ENCODE results near the gene CDR2.
A peak's percentile ranks its signal among the peaks of the same experiment; 100 is the strongest.

CDR2 gene

DNA sequence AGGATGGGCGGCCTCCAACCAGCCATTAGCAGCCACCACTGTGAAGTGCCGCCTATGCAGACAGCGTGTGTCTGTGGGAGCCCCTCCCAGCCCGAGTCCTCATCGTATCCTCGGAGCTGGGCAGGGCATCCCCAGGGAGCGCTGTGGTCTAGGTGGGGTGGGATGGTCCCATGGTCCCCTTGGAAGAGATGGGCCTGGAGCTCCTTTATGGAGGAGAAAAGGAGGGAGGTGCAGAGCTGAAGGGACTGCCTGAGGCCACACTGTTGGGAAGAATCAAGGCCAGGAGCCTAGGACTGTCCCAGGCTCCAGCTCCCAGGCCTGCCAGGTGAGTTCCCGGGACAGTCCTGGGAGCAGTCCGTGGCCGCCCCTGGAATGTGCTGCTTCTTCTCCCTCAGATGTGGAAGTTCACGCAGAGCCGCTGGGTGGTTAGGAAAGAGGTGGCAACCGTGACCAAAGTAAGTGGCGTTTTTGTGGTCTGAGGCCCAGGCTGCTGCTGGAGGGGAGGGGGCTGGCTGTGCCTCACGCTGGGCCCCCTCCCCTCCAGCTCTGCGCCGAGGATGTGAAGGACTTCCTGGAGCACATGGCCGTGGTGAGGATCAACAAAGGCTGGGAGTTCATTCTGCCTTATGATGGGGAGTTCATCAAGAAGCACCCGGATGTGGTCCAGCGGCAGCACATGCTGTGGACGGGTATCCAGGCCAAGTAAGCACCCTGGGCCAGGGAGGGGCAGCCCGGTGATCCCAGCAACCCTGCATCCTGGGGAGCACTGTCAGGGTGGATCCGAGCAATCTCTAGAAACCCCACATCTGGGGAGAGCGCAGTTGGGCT is 50.2 kb downstream of the CDR2 start:
- ChIA-PET CTCF (no interaction called here), POLR2A (no interaction called here)
- TF ChIP-seq ZBTB21 (tag by site-specific recombination; IDR thresholded peaks at IDR 0.05), result no peak
- no peak for TF ChIP-seq ZNF10 (tag by site-specific recombination; IDR thresholded peaks at IDR 0.05)
- TF ChIP-seq ZNF433 (tag by site-specific recombination; IDR thresholded peaks at IDR 0.05; ENCODE audit: low read depth), result no peak
- TF ChIP-seq, protein P1, sequence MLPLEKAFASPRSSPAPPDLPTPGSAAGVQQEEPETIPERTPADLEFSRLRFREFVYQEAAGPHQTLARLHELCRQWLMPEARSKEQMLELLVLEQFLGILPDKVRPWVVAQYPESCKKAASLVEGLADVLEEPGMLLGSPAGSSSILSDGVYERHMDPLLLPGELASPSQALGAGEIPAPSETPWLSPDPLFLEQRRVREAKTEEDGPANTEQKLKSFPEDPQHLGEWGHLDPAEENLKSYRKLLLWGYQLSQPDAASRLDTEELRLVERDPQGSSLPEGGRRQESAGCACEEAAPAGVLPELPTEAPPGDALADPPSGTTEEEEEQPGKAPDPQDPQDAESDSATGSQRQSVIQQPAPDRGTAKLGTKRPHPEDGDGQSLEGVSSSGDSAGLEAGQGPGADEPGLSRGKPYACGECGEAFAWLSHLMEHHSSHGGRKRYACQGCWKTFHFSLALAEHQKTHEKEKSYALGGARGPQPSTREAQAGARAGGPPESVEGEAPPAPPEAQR (tag by site-specific recombination; IDR thresholded peaks at IDR 0.05), result no peak
- TF ChIP-seq, protein P2, sequence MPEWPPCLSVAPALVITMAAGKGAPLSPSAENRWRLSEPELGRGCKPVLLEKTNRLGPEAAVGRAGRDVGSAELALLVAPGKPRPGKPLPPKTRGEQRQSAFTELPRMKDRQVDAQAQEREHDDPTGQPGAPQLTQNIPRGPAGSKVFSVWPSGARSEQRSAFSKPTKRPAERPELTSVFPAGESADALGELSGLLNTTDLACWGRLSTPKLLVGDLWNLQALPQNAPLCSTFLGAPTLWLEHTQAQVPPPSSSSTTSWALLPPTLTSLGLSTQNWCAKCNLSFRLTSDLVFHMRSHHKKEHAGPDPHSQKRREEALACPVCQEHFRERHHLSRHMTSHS (tag by site-specific recombination; IDR thresholded peaks at IDR 0.05), result no peak
- TF ChIP-seq ZNF324 (tag by site-specific recombination; IDR thresholded peaks at IDR 0.05), result no peak
- TF ChIP-seq ZNF341 (tag by site-specific recombination; IDR thresholded peaks at IDR 0.05; ENCODE audit: low read depth), result peak; percentile 21; the same call in 1 of the 2 replicates
- no peak overlapping the region for H3K27ac ChIP-seq (ENCODE audit: extremely low read depth, low read depth, low read length)
- no peak overlapping the region for H3K4me3 ChIP-seq (ENCODE audit: low read depth, low read length)
- peaks cover 6 to 89% of the 10 kb centered on the region in 2 experiments; a peak in 2 of 3 replicates for H3K36me3 ChIP-seq (ENCODE audit: control insufficient read depth in 2 of 2, insufficient read depth in 1 of 2, low read length in 2 of 2)
- no peaks in the 10 kb centered on the region for H3K9me3 ChIP-seq (ENCODE audit: control insufficient read depth, insufficient read depth, low read depth, low read length)
- no peaks in the 10 kb centered on the region for H3K4me1 ChIP-seq (ENCODE audit: control insufficient read depth, insufficient read depth, low read length)

DNA sequence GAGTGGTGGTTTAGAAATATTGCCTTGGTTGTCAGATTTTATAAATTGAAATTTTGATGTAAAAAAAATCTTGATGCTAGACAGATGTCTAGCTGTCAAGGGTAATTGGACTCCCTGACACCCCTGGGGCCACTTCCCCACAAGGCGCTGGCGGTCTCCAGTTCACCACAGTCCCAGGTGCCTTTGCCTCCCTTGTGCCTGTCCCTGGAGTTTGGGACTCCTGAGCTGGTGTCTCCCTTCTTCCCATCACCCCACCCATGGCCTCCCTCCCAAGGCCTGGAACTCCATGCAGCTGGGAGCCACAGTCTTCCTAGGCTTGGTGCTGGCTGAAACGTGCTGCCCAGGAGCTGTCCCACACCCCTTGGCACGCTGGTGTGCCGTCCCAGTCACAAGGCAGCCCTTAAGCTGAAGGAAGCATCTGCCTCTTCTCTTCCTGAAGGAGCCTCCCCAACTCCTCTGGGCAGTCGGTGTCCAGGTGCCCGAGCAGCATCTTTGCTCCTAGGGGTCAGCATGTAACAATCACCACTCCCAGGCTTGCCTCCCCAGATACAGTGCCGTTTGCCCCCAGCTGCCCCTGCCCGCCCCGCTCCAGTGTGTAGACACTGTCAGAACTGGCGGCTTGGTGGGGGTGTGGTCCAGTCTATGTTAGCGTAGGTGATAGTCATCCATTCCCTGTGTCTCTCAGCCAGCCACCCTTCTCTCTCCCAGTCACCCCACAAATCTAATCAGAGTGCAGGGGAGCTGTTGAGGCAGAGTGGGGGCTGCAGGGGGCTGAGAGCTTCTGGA is 51.1 kb downstream of the CDR2 start:
- Histone ChIP-seq H3K4me3 (ENCODE audit: low read depth, low read length) (no peak overlapping the region), H3K36me3 (ENCODE audit: control insufficient read depth in 2 of 2, insufficient read depth in 1 of 2, low read length in 2 of 2) (peaks cover 11 to 89% of the 10 kb centered on the region in 2 experiments; a peak in 2 of 3 replicates), H3K9me3 (ENCODE audit: control insufficient read depth, insufficient read depth, low read depth, low read length) (no peaks in the 10 kb centered on the region), H3K27ac (ENCODE audit: extremely low read depth, low read depth, low read length) (no peak overlapping the region), H3K4me1 (ENCODE audit: control insufficient read depth, insufficient read depth, low read length) (no peaks in the 10 kb centered on the region)
- TF ChIP-seq ZNF10 (tag by site-specific recombination; IDR thresholded peaks at IDR 0.05) (no peak), ZNF791 (tag by site-specific recombination; IDR thresholded peaks at IDR 0.05) (no peak), SETDB1 (IDR thresholded peaks at IDR 0.05; ENCODE audit: insufficient read length, low read length) (no peak), YY2 (tag by site-specific recombination; IDR thresholded peaks at IDR 0.05) (no peak), ZNF155 (tag by site-specific recombination; IDR thresholded peaks at IDR 0.05) (no peak), TCF7L2 (IDR thresholded peaks at IDR 0.05; ENCODE audit: borderline replicate concordance, low read depth, low read length) (no peak), ZBTB20 (tag by site-specific recombination; IDR thresholded peaks at IDR 0.05) (no peak)
- CTCF ChIA-PET, result no interaction called here
- POLR2A ChIA-PET, result no interaction called here

DNA sequence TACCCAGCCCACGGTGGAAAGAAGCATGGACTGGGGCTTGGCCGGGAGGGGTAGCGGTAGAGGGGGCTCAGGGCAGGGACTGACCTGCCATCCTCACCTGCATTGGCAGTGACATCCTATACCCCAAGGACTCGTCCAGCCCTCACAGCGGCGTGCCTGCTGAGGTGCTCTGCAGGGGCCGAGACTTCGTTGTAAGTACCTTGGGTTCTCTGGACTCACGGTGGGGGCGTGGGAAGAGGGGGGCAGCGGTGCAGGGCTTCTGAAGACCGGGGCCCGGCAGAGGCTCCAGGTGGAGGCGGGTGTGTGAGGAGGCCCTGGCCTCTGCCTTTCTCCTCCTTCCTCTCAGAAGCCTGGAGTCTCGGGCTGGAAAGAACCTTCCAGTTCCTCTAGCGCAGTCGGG is 51.7 kb downstream of the CDR2 start:
- ChIA-PET POLR2A (no interaction called here), CTCF (no interaction called here)
- peaks cover 11 to 89% of the 10 kb centered on the region in 2 experiments; a peak in 2 of 3 replicates for H3K36me3 ChIP-seq (ENCODE audit: control insufficient read depth in 2 of 2, insufficient read depth in 1 of 2, low read length in 2 of 2)
- TF ChIP-seq, protein P3, sequence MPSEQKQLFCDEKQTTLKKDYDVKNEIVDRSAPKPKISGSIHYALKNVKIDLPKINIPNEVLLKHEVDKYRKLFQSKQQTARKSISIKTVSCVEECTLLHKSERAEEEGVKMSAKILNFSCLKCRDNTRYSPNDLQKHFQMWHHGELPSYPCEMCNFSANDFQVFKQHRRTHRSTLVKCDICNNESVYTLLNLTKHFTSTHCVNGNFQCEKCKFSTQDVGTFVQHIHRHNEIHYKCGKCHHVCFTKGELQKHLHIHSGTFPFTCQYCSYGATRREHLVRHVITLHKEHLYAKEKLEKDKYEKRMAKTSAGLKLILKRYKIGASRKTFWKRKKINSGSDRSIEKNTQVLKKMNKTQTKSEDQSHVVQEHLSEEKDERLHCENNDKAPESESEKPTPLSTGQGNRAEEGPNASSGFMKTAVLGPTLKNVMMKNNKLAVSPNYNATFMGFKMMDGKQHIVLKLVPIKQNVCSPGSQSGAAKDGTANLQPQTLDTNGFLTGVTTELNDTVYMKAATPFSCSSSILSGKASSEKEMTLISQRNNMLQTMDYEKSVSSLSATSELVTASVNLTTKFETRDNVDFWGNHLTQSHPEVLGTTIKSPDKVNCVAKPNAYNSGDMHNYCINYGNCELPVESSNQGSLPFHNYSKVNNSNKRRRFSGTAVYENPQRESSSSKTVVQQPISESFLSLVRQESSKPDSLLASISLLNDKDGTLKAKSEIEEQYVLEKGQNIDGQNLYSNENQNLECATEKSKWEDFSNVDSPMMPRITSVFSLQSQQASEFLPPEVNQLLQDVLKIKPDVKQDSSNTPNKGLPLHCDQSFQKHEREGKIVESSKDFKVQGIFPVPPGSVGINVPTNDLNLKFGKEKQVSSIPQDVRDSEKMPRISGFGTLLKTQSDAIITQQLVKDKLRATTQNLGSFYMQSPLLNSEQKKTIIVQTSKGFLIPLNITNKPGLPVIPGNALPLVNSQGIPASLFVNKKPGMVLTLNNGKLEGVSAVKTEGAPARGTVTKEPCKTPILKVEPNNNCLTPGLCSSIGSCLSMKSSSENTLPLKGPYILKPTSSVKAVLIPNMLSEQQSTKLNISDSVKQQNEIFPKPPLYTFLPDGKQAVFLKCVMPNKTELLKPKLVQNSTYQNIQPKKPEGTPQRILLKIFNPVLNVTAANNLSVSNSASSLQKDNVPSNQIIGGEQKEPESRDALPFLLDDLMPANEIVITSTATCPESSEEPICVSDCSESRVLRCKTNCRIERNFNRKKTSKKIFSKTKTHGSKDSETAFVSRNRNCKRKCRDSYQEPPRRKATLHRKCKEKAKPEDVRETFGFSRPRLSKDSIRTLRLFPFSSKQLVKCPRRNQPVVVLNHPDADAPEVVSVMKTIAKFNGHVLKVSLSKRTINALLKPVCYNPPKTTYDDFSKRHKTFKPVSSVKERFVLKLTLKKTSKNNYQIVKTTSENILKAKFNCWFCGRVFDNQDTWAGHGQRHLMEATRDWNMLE (tag by site-specific recombination; conservative IDR thresholded peaks at IDR 0.05; ENCODE audit: low read depth), result no peak
- no peak overlapping the region for H3K4me3 ChIP-seq (ENCODE audit: low read depth, low read length)
- H3K9me3 ChIP-seq (ENCODE audit: control insufficient read depth, insufficient read depth, low read depth, low read length), result no peaks in the 10 kb centered on the region
- no peak overlapping the region for H3K27ac ChIP-seq (ENCODE audit: extremely low read depth, low read depth, low read length)
- no peaks in the 10 kb centered on the region for H3K4me1 ChIP-seq (ENCODE audit: control insufficient read depth, insufficient read depth, low read length)
